ENCODE measurements around the gene PBOV1.

Gene PBOV1

GRCh38 chr6:138253731-138254130, 35.4 kb upstream of the PBOV1 start:
- no peak for DNase-seq
- H4K20me1 ChIP-seq (ENCODE audit: insufficient read depth, low read length), result no peaks in the 10 kb centered on the region

GRCh38 chr6:138250513-138251247, 32.4 kb upstream of the PBOV1 start:
- H3K9ac ChIP-seq (ENCODE audit: low read length), result no peak overlapping the region
- no peaks in the 10 kb centered on the region for H4K20me1 ChIP-seq (ENCODE audit: insufficient read depth, low read length)
- no peak overlapping the region for H2AFZ ChIP-seq (ENCODE audit: low read length)
- H3K9me3 ChIP-seq (replicated peaks; ENCODE audit: insufficient read depth, low read length), result no peaks in the 10 kb centered on the region
- DNase-seq, result no peak
- no peak overlapping the region for H3K4me3 ChIP-seq (ENCODE audit: low read length)
- H3K4me1 ChIP-seq (ENCODE audit: low read length), result no peaks in the 10 kb centered on the region
- TF ChIP-seq EZH2 (optimal IDR thresholded peaks at IDR 0.05; ENCODE audit: low read depth, low read length), result no peak
- TF ChIP-seq EZH2phosphoT487 (IDR thresholded peaks at IDR 0.05; ENCODE audit: low read length), result no peak
- no peak for TF ChIP-seq CTCF (IDR thresholded peaks at IDR 0.05; ENCODE audit: low read length)
- no peaks in the 10 kb centered on the region for H3K9me2 ChIP-seq (replicated peaks; ENCODE audit: insufficient read depth, low read length)
- no peaks in the 10 kb centered on the region for H3F3A ChIP-seq (ENCODE audit: insufficient read depth, low read length)
- no peaks in the 10 kb centered on the region for H3K36me3 ChIP-seq (replicated peaks; ENCODE audit: insufficient read depth, low read length)
- H3K27me3 ChIP-seq (replicated peaks; ENCODE audit: insufficient read depth, low read length), result no peaks in the 10 kb centered on the region
- no peak overlapping the region for H3K27ac ChIP-seq (ENCODE audit: low read length)
- H3K79me2 ChIP-seq (ENCODE audit: low read length), result no peaks in the 10 kb centered on the region
- H3K4me2 ChIP-seq (ENCODE audit: low read depth, low read length), result no peak overlapping the region

More at GRCh38 chr6:138253731-138254130, 35.4 kb upstream of the PBOV1 start:
- no peak overlapping the region for H3K27ac ChIP-seq (ENCODE audit: low read length)
- H3K9ac ChIP-seq (ENCODE audit: low read length), result no peak overlapping the region
- H3K79me2 ChIP-seq (ENCODE audit: low read length), result no peaks in the 10 kb centered on the region
- no peak overlapping the region for H3K4me2 ChIP-seq (ENCODE audit: low read depth, low read length)
- no peak for TF ChIP-seq EZH2phosphoT487 (IDR thresholded peaks at IDR 0.05; ENCODE audit: low read length)
- TF ChIP-seq CTCF (IDR thresholded peaks at IDR 0.05; ENCODE audit: low read length), result no peak
- no peak for TF ChIP-seq EZH2 (optimal IDR thresholded peaks at IDR 0.05; ENCODE audit: low read depth, low read length)
- H3K9me2 ChIP-seq (replicated peaks; ENCODE audit: insufficient read depth, low read length), result no peaks in the 10 kb centered on the region
- H3F3A ChIP-seq (ENCODE audit: insufficient read depth, low read length), result no peaks in the 10 kb centered on the region
- no peak overlapping the region for H3K4me3 ChIP-seq (ENCODE audit: low read length)
- no peaks in the 10 kb centered on the region for H3K9me3 ChIP-seq (replicated peaks; ENCODE audit: insufficient read depth, low read length)
- H3K36me3 ChIP-seq (replicated peaks; ENCODE audit: insufficient read depth, low read length), result no peaks in the 10 kb centered on the region
- no peak overlapping the region for H2AFZ ChIP-seq (ENCODE audit: low read length)
- H3K27me3 ChIP-seq (replicated peaks; ENCODE audit: insufficient read depth, low read length), result no peaks in the 10 kb centered on the region
- no peaks in the 10 kb centered on the region for H3K4me1 ChIP-seq (ENCODE audit: low read length)

- Histone ChIP-seq H3K4me1 (ENCODE audit: low read length) (no peaks in the 10 kb centered on the region), H3K9me3 (replicated peaks; ENCODE audit: insufficient read depth, low read length) (no peaks in the 10 kb centered on the region), H3K9me2 (replicated peaks; ENCODE audit: insufficient read depth, low read length) (no peaks in the 10 kb centered on the region), H3K4me3 (ENCODE audit: low read length) (no peak overlapping the region), H3K27ac (ENCODE audit: low read length) (no peak overlapping the region), H3K9ac (ENCODE audit: low read length) (no peak overlapping the region), H3K36me3 (replicated peaks; ENCODE audit: insufficient read depth, low read length) (no peaks in the 10 kb centered on the region), H3F3A (ENCODE audit: insufficient read depth, low read length) (no peaks in the 10 kb centered on the region), H3K27me3 (replicated peaks; ENCODE audit: insufficient read depth, low read length) (no peaks in the 10 kb centered on the region), H4K20me1 (ENCODE audit: insufficient read depth, low read length) (no peaks in the 10 kb centered on the region), H3K79me2 (ENCODE audit: low read length) (no peaks in the 10 kb centered on the region), H3K4me2 (ENCODE audit: low read depth, low read length) (no peak overlapping the region), H2AFZ (ENCODE audit: low read length) (no peak overlapping the region)
- no peak for DNase-seq
- TF ChIP-seq EZH2phosphoT487 (IDR thresholded peaks at IDR 0.05; ENCODE audit: low read length) (no peak), CTCF (IDR thresholded peaks at IDR 0.05; ENCODE audit: low read length) (no peak), EZH2 (optimal IDR thresholded peaks at IDR 0.05; ENCODE audit: low read depth, low read length) (no peak)
Measured at GRCh38 chr6:138250053-138250452, 31.8 kb upstream of the PBOV1 start.
